ENCODE measurements around the gene SLC2A10.

Gene SLC2A10

GRCh38 chr20:46666818-46667515 lies 42.5 kb upstream of the SLC2A10 start:
- no peak overlapping the region for H3K4me3 ChIP-seq (ENCODE audit: control insufficient read depth, low read depth, low read length)
- DNase-seq (ENCODE audit: low read depth): no peak
- no peak for TF ChIP-seq CTCF (IDR thresholded peaks at IDR 0.05; ENCODE audit: control insufficient read depth, insufficient read depth, low read depth, low read length, missing control alignments)

- H3K4me3 ChIP-seq (ENCODE audit: control insufficient read depth, low read depth, low read length): no peak overlapping the region
- no peak for TF ChIP-seq CTCF (IDR thresholded peaks at IDR 0.05; ENCODE audit: control insufficient read depth, insufficient read depth, low read depth, low read length, missing control alignments)
- no peak for DNase-seq (ENCODE audit: low read depth)
Measured at GRCh38 chr20:46670228-46670584, 39.2 kb upstream of the SLC2A10 start.

GRCh38 chr20:46670585-46671584 lies 38.6 kb upstream of the SLC2A10 start:
- no peak for TF ChIP-seq CTCF (IDR thresholded peaks at IDR 0.05; ENCODE audit: control insufficient read depth, insufficient read depth, low read depth, low read length, missing control alignments)
- H3K4me3 ChIP-seq (ENCODE audit: control insufficient read depth, low read depth, low read length): no peak overlapping the region
- DNase-seq (ENCODE audit: low read depth): no peak

- H3K4me3 ChIP-seq (ENCODE audit: control insufficient read depth, low read depth, low read length): no peak overlapping the region
- no peak for TF ChIP-seq CTCF (IDR thresholded peaks at IDR 0.05; ENCODE audit: control insufficient read depth, insufficient read depth, low read depth, low read length, missing control alignments)
- DNase-seq (ENCODE audit: low read depth): no peak
Measured at GRCh38 chr20:46671866-46672542, 37.4 kb upstream of the SLC2A10 start.

- TF ChIP-seq CTCF (IDR thresholded peaks at IDR 0.05; ENCODE audit: control insufficient read depth, insufficient read depth, low read depth, low read length, missing control alignments): no peak
- H3K4me3 ChIP-seq (ENCODE audit: control insufficient read depth, low read depth, low read length): no peak overlapping the region
- no peak for DNase-seq (ENCODE audit: low read depth)
Measured at GRCh38 chr20:46672543-46673148, 36.8 kb upstream of the SLC2A10 start.

All from AG09309 (cell line).